GM21447 (cell line): ENCODE results near the gene PEAK1.

Experiments
- ATAC-seq: cut with Tn5 transposase; IDR thresholded peaks from one replicate; pipeline ENCODE4 v1.9.1; 2021; ENCODE audit not compliant: unreplicated experiment

Gene PEAK1

GRCh38 chr15:77369168-77369567 lies 50.7 kb downstream of the PEAK1 start:
- no peak for ATAC-seq

GRCh38 chr15:77367631-77368030 lies 52.3 kb downstream of the PEAK1 start:
- no peak for ATAC-seq

GRCh38 chr15:77361456-77361855 lies 58.4 kb downstream of the PEAK1 start:
- ATAC-seq: no peak

GRCh38 chr15:77358545-77359240 lies 61.2 kb downstream of the PEAK1 start:
- ATAC-seq: no peak

GRCh38 chr15:77356305-77356704 lies 63.6 kb downstream of the PEAK1 start:
- ATAC-seq: no peak

- no peak for ATAC-seq
Measured at GRCh38 chr15:77355321-77355720, 64.6 kb downstream of the PEAK1 start.

GRCh38 chr15:77354063-77354462 lies 65.8 kb downstream of the PEAK1 start:
- no peak for ATAC-seq

- no peak for ATAC-seq
Measured at GRCh38 chr15:77352887-77353286, 67.0 kb downstream of the PEAK1 start.

GRCh38 chr15:77350792-77351191 lies 69.1 kb downstream of the PEAK1 start:
- ATAC-seq: no peak

- ATAC-seq: no peak
Measured at GRCh38 chr15:77349666-77350065, 70.2 kb downstream of the PEAK1 start.

GRCh38 chr15:77348511-77348910 lies 71.4 kb downstream of the PEAK1 start:
- no peak for ATAC-seq

- no peak for ATAC-seq
Measured at GRCh38 chr15:77347197-77347596, 72.7 kb downstream of the PEAK1 start.

- ATAC-seq: no peak
Measured at GRCh38 chr15:77346245-77347036, 73.5 kb downstream of the PEAK1 start.

- no peak for ATAC-seq
Measured at GRCh38 chr15:77342807-77343206, 77.1 kb downstream of the PEAK1 start.

- ATAC-seq: no peak
Measured at GRCh38 chr15:77340245-77340644, 79.7 kb downstream of the PEAK1 start.

- no peak for ATAC-seq
Measured at GRCh38 chr15:77336006-77336405, 83.9 kb downstream of the PEAK1 start.

GRCh38 chr15:77335298-77335697 lies 84.6 kb downstream of the PEAK1 start:
- no peak for ATAC-seq

- no peak for ATAC-seq
Measured at GRCh38 chr15:77333166-77333565, 86.7 kb downstream of the PEAK1 start.

- ATAC-seq: no peak
Measured at GRCh38 chr15:77329202-77329601, 90.7 kb downstream of the PEAK1 start.

GRCh38 chr15:77327844-77328529 lies 91.9 kb downstream of the PEAK1 start:
- ATAC-seq: no peak

- ATAC-seq: no peak
Measured at GRCh38 chr15:77327168-77327567, 92.7 kb downstream of the PEAK1 start.

GRCh38 chr15:77326366-77326765 lies 93.5 kb downstream of the PEAK1 start:
- ATAC-seq: no peak
